GM12872 (cell line): ENCODE data around the gene MAP3K21.

ENCODE experiments used
- TF ChIP-seq, protein P1 (sequence below): IDR thresholded peaks from 3 replicates; pipeline ENCODE4 v1.5.1; 2011; ENCODE audit warnings: low read depth, mild to moderate bottlenecking, low read length, moderate library complexity; ENCODE audit not compliant: insufficient read depth

MAP3K21 gene

DNA sequence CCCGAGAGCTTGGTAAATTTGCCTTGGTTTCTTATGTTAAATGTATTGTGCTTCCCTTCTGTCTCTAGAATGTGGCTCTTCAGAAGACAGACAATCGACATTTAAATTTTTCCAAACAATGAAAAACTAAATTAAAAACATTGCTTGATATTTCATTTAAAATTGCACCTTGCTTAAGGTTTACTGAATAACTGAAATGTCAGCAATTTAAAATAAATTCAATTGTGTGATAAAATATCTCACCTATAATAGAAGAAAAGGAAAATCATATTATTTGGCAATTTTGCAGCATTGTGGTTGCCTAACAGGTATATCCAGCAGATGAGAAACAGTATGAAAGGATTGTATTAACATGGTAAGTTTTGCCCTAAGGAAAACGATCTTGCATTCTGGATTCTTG is 56.5 kb downstream of the MAP3K21 start:
- TF ChIP-seq, protein P1, sequence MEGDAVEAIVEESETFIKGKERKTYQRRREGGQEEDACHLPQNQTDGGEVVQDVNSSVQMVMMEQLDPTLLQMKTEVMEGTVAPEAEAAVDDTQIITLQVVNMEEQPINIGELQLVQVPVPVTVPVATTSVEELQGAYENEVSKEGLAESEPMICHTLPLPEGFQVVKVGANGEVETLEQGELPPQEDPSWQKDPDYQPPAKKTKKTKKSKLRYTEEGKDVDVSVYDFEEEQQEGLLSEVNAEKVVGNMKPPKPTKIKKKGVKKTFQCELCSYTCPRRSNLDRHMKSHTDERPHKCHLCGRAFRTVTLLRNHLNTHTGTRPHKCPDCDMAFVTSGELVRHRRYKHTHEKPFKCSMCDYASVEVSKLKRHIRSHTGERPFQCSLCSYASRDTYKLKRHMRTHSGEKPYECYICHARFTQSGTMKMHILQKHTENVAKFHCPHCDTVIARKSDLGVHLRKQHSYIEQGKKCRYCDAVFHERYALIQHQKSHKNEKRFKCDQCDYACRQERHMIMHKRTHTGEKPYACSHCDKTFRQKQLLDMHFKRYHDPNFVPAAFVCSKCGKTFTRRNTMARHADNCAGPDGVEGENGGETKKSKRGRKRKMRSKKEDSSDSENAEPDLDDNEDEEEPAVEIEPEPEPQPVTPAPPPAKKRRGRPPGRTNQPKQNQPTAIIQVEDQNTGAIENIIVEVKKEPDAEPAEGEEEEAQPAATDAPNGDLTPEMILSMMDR = no peak

DNA sequence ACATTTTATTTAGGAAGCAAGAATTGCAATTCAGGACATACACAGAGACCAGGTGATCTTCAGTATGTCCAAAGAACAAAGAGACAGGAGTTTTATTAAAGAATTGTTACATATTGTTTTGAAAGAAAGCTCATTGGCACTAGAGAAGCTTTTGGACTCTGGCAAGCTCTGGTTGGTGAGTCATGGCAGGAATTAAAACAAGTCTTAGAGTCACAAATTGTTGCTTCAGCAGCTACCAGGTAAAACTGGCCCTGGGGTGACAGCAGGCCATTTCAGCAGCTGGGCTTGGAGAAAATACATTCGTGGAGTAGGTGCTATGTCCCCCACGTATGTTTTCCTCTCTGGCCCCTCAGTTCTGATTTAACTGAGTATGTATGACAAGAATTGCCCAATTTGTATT is 58.8 kb downstream of the MAP3K21 start:
- TF ChIP-seq, protein P1 = no peak

DNA sequence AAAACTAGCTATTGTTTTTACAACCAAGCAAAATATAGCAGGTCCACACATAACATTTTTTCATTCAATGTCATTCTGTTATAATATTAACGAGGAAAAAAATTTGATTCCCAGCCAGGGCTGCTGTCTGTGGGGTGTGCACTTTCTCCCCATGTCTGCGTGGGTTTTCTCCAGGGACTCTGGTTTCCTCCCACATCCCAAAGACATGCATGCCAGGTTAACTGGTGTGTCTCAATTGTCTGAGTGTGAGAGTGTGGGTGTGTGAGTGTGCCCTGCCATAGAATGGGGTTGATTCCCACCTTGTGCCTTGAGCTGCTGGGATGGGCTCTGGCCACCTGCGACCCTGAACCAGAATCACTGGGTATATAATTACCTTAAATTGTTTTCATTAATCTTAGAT is 60.1 kb downstream of the MAP3K21 start:
- TF ChIP-seq, protein P1 = no peak

DNA sequence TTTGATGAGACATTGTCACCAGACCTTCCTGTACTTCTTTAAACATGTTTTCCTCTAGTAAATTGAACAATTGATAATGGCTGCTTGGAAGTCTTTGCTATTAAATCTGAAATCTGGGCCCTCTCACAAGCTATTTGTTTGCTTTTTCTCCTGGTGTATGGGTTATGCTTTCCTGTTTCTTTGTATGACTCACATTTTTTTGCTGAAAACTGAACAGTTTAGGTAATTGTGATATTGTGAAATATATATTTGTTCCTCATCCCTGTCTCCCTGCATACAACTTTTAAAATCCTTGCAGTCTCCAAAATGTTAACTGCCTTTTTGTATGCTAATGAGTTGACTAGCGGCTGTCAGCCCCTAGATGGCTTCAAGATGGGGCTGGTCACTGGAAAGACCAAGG is 61.6 kb downstream of the MAP3K21 start:
- TF ChIP-seq, protein P1 = no peak

DNA sequence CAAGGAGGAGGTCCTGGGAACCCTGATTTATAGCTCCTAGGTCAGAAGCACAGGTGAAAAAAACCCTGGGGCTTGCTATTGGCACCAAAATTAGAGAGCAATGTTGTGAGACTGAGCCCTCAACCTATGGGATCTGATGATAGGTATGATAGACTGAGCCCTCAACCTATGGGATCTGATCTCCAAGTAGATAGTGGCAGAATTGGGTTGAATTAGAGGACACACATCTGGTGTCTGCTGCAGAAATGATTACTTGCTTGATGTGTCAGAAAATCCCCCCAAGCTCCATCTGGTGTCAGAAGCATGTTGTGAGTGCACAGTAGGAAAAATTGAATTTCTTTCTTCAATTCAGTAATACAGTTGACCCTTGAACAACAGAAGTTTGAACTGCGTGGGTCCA is 62.4 kb downstream of the MAP3K21 start:
- TF ChIP-seq, protein P1 = no peak

DNA sequence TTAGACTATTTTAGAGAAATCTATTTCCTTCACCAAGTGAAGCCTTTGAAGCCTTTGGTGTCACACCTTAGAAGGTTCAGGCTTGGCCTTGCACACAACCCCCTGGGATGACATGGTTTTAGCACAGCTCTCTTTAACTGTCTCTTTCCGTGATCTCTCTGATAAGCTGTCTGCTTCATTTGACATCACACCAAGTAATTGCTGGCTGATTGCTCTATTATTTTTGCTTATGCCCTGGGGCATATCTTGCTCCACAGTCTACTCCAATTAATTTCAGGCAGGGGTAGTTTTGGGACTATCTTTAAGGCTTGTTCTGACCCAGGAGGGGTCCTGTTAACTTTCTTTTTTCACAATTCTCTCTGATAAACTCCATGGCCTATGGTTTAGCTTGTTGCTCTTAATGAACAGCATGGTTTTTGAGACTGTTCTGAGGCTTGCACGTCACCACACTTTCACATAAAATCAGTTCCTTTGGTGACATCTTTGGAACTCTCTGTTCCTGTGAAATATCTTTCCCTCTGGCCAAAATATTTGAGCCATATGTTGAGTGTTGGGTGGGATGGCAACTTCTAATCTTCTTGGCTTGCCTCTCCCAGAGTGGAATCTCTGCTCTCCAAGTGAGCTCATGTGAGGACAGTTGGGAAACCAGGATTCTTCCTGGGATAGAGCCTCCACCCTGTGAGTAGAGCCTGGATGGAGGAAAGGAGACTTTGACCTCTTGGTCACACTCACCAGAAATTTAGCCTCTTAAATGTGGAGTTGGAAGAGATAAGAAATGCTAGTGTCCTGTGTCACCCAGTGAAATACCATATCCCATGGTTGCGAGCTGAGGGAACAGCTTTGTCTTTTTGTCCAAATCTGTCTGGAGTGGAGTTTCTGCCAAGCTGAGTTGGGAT is 63.6 kb downstream of the MAP3K21 start:
- TF ChIP-seq, protein P1 = no peak

DNA sequence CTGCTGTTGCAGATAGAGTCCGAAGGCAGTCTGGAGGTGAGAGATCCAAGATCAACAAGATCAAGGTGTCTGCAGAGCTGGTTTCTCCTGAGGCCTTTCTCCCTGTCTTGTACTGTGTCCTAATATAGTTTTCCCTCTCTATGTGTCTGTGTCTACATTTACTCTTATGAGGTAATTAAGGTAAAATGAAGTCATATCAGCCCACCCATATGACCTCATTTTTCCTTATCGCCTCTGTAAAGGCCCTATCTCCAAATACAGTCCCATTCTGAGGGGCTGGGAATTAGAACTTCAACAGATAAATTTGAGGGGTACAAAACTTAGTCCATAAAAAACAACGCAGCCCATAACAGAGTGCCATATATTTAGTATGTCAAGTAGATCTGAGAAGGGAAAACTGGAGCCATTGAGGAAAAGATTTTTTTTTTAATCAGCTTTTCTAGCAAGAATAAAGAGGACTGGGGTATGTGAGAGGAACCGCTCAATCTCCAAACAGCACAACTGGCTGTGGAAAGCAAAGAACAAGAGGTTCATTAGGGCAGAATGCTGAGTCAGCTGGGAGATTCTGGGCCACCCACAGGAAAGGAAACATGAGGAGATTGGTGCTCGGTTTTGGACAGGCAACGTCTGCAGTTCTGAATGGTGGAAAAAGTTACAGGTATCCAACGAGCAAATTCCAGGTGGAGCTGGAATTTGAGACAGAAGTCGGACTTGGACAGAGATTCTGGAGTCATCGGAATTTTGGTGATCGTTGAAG is 65.7 kb downstream of the MAP3K21 start:
- TF ChIP-seq, protein P1 = no peak
